Mucosa of descending colon (tissue), 3 donors: ENCODE results near the gene PAEP. TPM values are rescaled to one million over a fixed set of nuclear protein-coding genes. Genes with fewer than 3 reads are reported as not detected.

Experiments used
- ATAC-seq: fragments of 200-7000 bp; cut with Tn5 transposase; one replicate; pipeline ENCODE4 v1.9.1; 2020; ENCODE audit warnings: mild to moderate bottlenecking, moderate library complexity
- DNase-seq, 3 donors: peaks; one replicate each; pipeline ENCODE4 v3.0.0-alpha.2; 2020
- H3K36me3 ChIP-seq: fragments of 200-600 bp; one replicate; pipeline ENCODE4 v1.8.0; 2021; ENCODE audit warnings: low read depth, mild to moderate bottlenecking
- H3K4me1 ChIP-seq: fragments of 200-600 bp; one replicate; pipeline ENCODE4 v1.8.0; 2021; ENCODE audit warnings: low read depth, mild to moderate bottlenecking
- H3K4me3 ChIP-seq: fragments of 200-600 bp; one replicate; pipeline ENCODE4 v1.8.0; 2021; ENCODE audit warnings: mild to moderate bottlenecking
- H3K9me3 ChIP-seq: fragments of 200-600 bp; one replicate; pipeline ENCODE4 v1.8.0; 2021; ENCODE audit warnings: mild to moderate bottlenecking
- CTCF ChIP-seq: fragments of 200-600 bp; IDR thresholded peaks from one replicate; pipeline ENCODE4 v1.8.0; 2022; ENCODE audit warnings: antibody characterized with exemption, mild to moderate bottlenecking
- intact Hi-C, 2 donors: fragments of 100-400 bp; cut with DNase I in 1 of 2; cut with micrococcal nuclease in 1 of 2; formaldehyde crosslinking; loops; one replicate each; pipeline versions ENCODE4 v1.11.0 to v1.11.1; 2022; cut with DNase I, micrococcal nuclease
- total RNA-seq, 3 donors: library from RNA; stranded (reverse); fragmentation: NEBNext Ultra II Directional in 2 of 3; extraction: Animal tissue kit (Norgen Biotek cat#: 25700) in 2 of 3; gene quantifications; one replicate each; pipeline versions ENCODE4 v1.2.1 to v1.2.4, GENCODE V29; 2021 to 2023
- donor health status: DM: no; HTN: no; CAD: no; lungs with moderate emphysema.
- donor health status: DM: no; HTN: no; CAD: no.
- donor health status: DM: no; HTN: yes; CAD: no.

The PAEP gene
- total RNA-seq, 3 donors from 2014 or later: not detected

- Histone ChIP-seq H3K9me3 (no peaks in the 10 kb centered on the region), H3K4me1 (no peaks in the 10 kb centered on the region), H3K4me3 (no peak overlapping the region), H3K36me3 (no peaks in the 10 kb centered on the region)
- intact Hi-C loops: no loop called here
- ATAC-seq (no peak), DNase-seq (no peak)
- TF ChIP-seq CTCF: no peak
Observed at GRCh38 chr9:135601988-135602387, 40.4 kb downstream of the PAEP start.

GRCh38 chr9:135602789-135603481, 41.4 kb downstream of the PAEP start:
- DNase-seq (peak; percentile 38 to 68 (median 46)), ATAC-seq (peak; percentile 69)
- Histone ChIP-seq H3K4me3 (no peak overlapping the region), H3K36me3 (no peaks in the 10 kb centered on the region), H3K4me1 (no peaks in the 10 kb centered on the region), H3K9me3 (no peaks in the 10 kb centered on the region)
- intact Hi-C loops: no loop called here
- peak; percentile 53 for TF ChIP-seq CTCF

GRCh38 chr9:135604437-135605237, 43.1 kb downstream of the PAEP start:
- H3K36me3 ChIP-seq: no peaks in the 10 kb centered on the region
- TF ChIP-seq CTCF: no peak
- H3K4me1 ChIP-seq: no peaks in the 10 kb centered on the region
- intact Hi-C loops: no loop called here
- H3K9me3 ChIP-seq: no peaks in the 10 kb centered on the region
- H3K4me3 ChIP-seq: no peak overlapping the region
- no peak for ATAC-seq
- DNase-seq: peak in 2 of 3 donors; percentile 23 to 50

GRCh38 chr9:135605238-135605781, 43.8 kb downstream of the PAEP start:
- no peak for TF ChIP-seq CTCF
- intact Hi-C loops: no loop called here
- DNase-seq (peak in 2 of 3 donors; percentile 14 to 36), ATAC-seq (no peak)
- no peaks in the 10 kb centered on the region for H3K9me3 ChIP-seq
- no peaks in the 10 kb centered on the region for H3K36me3 ChIP-seq
- H3K4me3 ChIP-seq: no peak overlapping the region
- no peaks in the 10 kb centered on the region for H3K4me1 ChIP-seq

GRCh38 chr9:135606885-135607259, 45.3 kb downstream of the PAEP start:
- Histone ChIP-seq H3K4me1 (no peaks in the 10 kb centered on the region), H3K9me3 (no peaks in the 10 kb centered on the region), H3K4me3 (no peak overlapping the region), H3K36me3 (no peaks in the 10 kb centered on the region)
- DNase-seq (no peak), ATAC-seq (no peak)
- no peak for TF ChIP-seq CTCF
- intact Hi-C loops: no loop called here
